Endodermal cell (in vitro differentiated cells): Measurements from ENCODE around the gene RAX. TPM values are rescaled to one million over a fixed set of nuclear protein-coding genes. Genes with fewer than 3 reads are reported as not detected.

Experiments used
- DNase-seq: peaks from one replicate; pipeline ENCODE4 v3.0.0-alpha.2; 2017
- H3K27ac ChIP-seq: 2 replicates; pipeline ENCODE4 v1.5.1; 2013; ENCODE audit warnings: mild to moderate bottlenecking, low read depth, low read length, moderate library complexity
- H3K27me3 ChIP-seq: 2 replicates; pipeline ENCODE4 v1.6.1; 2013; ENCODE audit warnings: mild to moderate bottlenecking, low read length, moderate library complexity; ENCODE audit not compliant: insufficient read depth, control insufficient read depth, poor library complexity, severe bottlenecking
- H3K36me3 ChIP-seq: 2 replicates; pipeline ENCODE4 v1.7.0; 2013; ENCODE audit warnings: mild to moderate bottlenecking, low read length, moderate library complexity; ENCODE audit not compliant: control insufficient read depth, insufficient read depth
- H3K4me1 ChIP-seq: one replicate; pipeline ENCODE4 v1.7.0; 2013; ENCODE audit warnings: low read length; ENCODE audit not compliant: control insufficient read depth, insufficient read depth
- H3K4me3 ChIP-seq: 2 replicates; pipeline ENCODE4 v1.5.1; 2013; ENCODE audit warnings: mild to moderate bottlenecking, low read length, moderate library complexity
- H3K9ac ChIP-seq: 2 replicates; pipeline ENCODE4 v1.6.1; 2013; ENCODE audit warnings: mild to moderate bottlenecking, low read length, moderate library complexity; ENCODE audit not compliant: poor library complexity, severe bottlenecking; ENCODE audit errors: extremely low read depth
- H3K9me3 ChIP-seq: 2 replicates; pipeline ENCODE4 v1.6.1; 2013; ENCODE audit warnings: mild to moderate bottlenecking, low read length, moderate library complexity; ENCODE audit not compliant: control insufficient read depth
- H3K27ac Mint-ChIP-seq: 2 replicates; pipeline ENCODE4 v1.8.0; 2020; ENCODE audit warnings: mixed read lengths
- H3K27me3 Mint-ChIP-seq: 2 replicates; pipeline ENCODE4 v1.8.0; 2021; ENCODE audit warnings: mild to moderate bottlenecking, mixed read lengths; ENCODE audit not compliant: insufficient read depth
- H3K36me3 Mint-ChIP-seq: 2 replicates; pipeline ENCODE4 v1.8.0; 2020; ENCODE audit warnings: low read depth, mixed read lengths
- H3K4me1 Mint-ChIP-seq: 2 replicates; pipeline ENCODE4 v1.8.0; 2020; ENCODE audit warnings: mixed read lengths
- H3K4me3 Mint-ChIP-seq: 2 replicates; pipeline ENCODE4 v1.8.0; 2020; ENCODE audit warnings: mild to moderate bottlenecking, moderate library complexity, mixed read lengths
- H3K9me3 Mint-ChIP-seq: 2 replicates; pipeline ENCODE4 v1.8.0; 2020; ENCODE audit warnings: mild to moderate bottlenecking, mixed read lengths
- CTCF ChIP-seq: fragments of 200-600 bp; sonication (generic); conservative IDR thresholded peaks from 2 replicates; pipeline ENCODE4 v1.5.0; 2021; ENCODE audit warnings: antibody characterized with exemption, mild to moderate bottlenecking
- WGBS, 2 experiments: methylation state at CpG; one replicate each; pipeline versions ENCODE4 v1.1.5 to v1.1.7; 2013; ENCODE audit warnings: missing lambda C conversion rate in 2 of 2, mixed read lengths in 1 of 2; ENCODE audit not compliant: insufficient coverage in 1 of 2, insufficient read length in 1 of 2; 5-methylcytosine and 5-hydroxymethylcytosine counted together
- total RNA-seq, 2 donors: library from RNA; stranded (reverse); fragmentation: NEBNext Ultra II Directional in 1 of 2; extraction: Animal tissue kit (Norgen Biotek cat#: 25700) in 1 of 2; gene quantifications; 2 replicates in 1 of 2; 3 replicates in 1 of 2; pipeline ENCODE4 v1.2.1, GENCODE V29; 2021

Gene RAX
- total RNA-seq, 2 donors from 2014 or later, result 0.18 TPM; not detected in 1

GRCh38 chr18:59239642-59240041 is 33.6 kb downstream of the RAX start:
- WGBS, 2 experiments, result 88 to 91% methylated on average over 4 of the region's 4 CpGs
- peaks cover 15% of the 10 kb centered on the region for H3K27me3 Mint-ChIP-seq

GRCh38 chr18:59238385-59238784 is 34.9 kb downstream of the RAX start:
- Mint-ChIP-seq H3K4me3 (no peak overlapping the region), H3K27ac (no peak overlapping the region), H3K4me1 (no peaks in the 10 kb centered on the region), H3K27me3 (peaks cover 15% of the 10 kb centered on the region), H3K36me3 (no peaks in the 10 kb centered on the region), H3K9me3 (peaks cover 14% of the 10 kb centered on the region)
- no peak for TF ChIP-seq CTCF
- Histone ChIP-seq H3K9ac (no peak overlapping the region), H3K9me3 (peaks cover 9% of the 10 kb centered on the region), H3K27ac (no peak overlapping the region), H3K4me3 (no peak overlapping the region), H3K36me3 (no peaks in the 10 kb centered on the region), H3K4me1 (no peaks in the 10 kb centered on the region), H3K27me3 (no peaks in the 10 kb centered on the region)
- no peak for DNase-seq

More at GRCh38 chr18:59239642-59240041, 33.6 kb downstream of the RAX start:
- Histone ChIP-seq H3K27me3 (no peaks in the 10 kb centered on the region), H3K4me3 (no peak overlapping the region), H3K4me1 (no peaks in the 10 kb centered on the region), H3K27ac (no peak overlapping the region), H3K9ac (no peak overlapping the region), H3K9me3 (peaks cover 9% of the 10 kb centered on the region), H3K36me3 (no peaks in the 10 kb centered on the region)
- DNase-seq, result no peak
- Mint-ChIP-seq H3K4me1 (peaks cover 2% of the 10 kb centered on the region), H3K9me3 (peaks cover 14% of the 10 kb centered on the region), H3K4me3 (no peak overlapping the region), H3K27ac (no peak overlapping the region), H3K36me3 (no peaks in the 10 kb centered on the region)
- TF ChIP-seq CTCF, result no peak

GRCh38 chr18:59233017-59233410 is 40.2 kb downstream of the RAX start:
- Histone ChIP-seq H3K4me1 (no peaks in the 10 kb centered on the region), H3K36me3 (no peaks in the 10 kb centered on the region), H3K4me3 (no peak overlapping the region), H3K9ac (no peak overlapping the region), H3K27ac (no peak overlapping the region), H3K27me3 (peaks cover 15% of the 10 kb centered on the region), H3K9me3 (no peaks in the 10 kb centered on the region)
- peaks cover 16% of the 10 kb centered on the region for H3K9me3 Mint-ChIP-seq
- no peak overlapping the region for H3K4me3 Mint-ChIP-seq
- DNase-seq, result no peak
- H3K27me3 Mint-ChIP-seq, result peaks cover 42% of the 10 kb centered on the region
- WGBS, 2 experiments, result 89 to 91% methylated on average over 4 to 6 of the region's 6 CpGs
- H3K4me1 Mint-ChIP-seq, result peaks cover 22% of the 10 kb centered on the region
- H3K36me3 Mint-ChIP-seq, result no peaks in the 10 kb centered on the region
- H3K27ac Mint-ChIP-seq, result no peak overlapping the region
- TF ChIP-seq CTCF, result no peak
